Omental fat pad (tissue), 4 donors: ENCODE data around the gene ADCY9. TPM values are rescaled to one million over a fixed set of nuclear protein-coding genes. Genes with fewer than 3 reads are reported as not detected.

Experiments
- ATAC-seq: fragments of 150-250 bp; one replicate; pipeline ENCODE4 v1.9.1; 2016; ENCODE audit warnings: mild to moderate bottlenecking, moderate library complexity; ENCODE audit not compliant: low FRiP score
- DNase-seq: peaks from one replicate; pipeline ENCODE4 v3.0.0-alpha.2; 2019; ENCODE audit warnings: low spot score
- total RNA-seq, 4 donors: library from RNA; depleted of rRNA; stranded (reverse); fragments of >200 nt; gene quantifications; one replicate each; pipeline ENCODE4 v1.1.0, GENCODE V29; 2016
- TF ChIP-seq, protein P1 (sequence below), 3 donors: fragments of 450-650 bp; IDR thresholded peaks; one replicate each; pipeline ENCODE4 v1.5.1; 2016 to 2017; ENCODE audit warnings: antibody characterized with exemption in 3 of 3, mild to moderate bottlenecking in 3 of 3, moderate library complexity in 2 of 3

ADCY9 gene
- total RNA-seq, 4 donors from 2014 or later: 8.5 to 16.6 (median 11.5) TPM

DNA sequence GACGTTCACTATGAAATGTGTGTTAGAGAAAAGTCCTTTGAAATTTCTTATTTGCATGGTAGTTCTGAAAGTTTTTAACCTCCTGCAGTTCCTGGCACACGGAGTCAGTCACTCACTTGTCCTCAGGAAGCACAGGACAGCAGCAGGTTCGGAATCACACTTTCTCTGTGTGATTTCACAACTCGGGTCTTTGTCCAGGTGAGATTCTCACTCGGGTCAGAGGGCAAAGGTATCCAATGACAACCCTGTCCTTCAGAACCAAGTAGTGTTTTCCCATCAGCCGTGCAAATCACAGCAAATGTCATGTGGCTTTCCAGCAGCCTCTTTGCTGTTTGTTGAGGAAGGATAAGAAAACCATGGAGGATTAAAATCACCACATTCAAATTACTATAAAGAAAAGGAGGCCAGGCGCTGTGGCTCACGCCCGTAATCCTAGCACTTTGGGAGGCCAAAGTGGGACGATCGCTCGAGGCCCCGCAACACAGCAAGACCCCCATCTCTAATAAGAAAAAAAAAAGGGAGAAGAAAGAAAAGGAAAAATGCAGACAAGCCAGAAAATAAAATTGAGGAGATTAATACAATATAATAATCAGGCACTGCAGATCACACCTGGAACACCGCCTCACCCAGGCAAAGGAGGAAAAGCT is 22.0 kb downstream of the ADCY9 start:
- ATAC-seq (no peak), DNase-seq (no peak)
- TF ChIP-seq, protein P1, sequence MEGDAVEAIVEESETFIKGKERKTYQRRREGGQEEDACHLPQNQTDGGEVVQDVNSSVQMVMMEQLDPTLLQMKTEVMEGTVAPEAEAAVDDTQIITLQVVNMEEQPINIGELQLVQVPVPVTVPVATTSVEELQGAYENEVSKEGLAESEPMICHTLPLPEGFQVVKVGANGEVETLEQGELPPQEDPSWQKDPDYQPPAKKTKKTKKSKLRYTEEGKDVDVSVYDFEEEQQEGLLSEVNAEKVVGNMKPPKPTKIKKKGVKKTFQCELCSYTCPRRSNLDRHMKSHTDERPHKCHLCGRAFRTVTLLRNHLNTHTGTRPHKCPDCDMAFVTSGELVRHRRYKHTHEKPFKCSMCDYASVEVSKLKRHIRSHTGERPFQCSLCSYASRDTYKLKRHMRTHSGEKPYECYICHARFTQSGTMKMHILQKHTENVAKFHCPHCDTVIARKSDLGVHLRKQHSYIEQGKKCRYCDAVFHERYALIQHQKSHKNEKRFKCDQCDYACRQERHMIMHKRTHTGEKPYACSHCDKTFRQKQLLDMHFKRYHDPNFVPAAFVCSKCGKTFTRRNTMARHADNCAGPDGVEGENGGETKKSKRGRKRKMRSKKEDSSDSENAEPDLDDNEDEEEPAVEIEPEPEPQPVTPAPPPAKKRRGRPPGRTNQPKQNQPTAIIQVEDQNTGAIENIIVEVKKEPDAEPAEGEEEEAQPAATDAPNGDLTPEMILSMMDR (IDR thresholded peaks at IDR 0.05): no peak

DNA sequence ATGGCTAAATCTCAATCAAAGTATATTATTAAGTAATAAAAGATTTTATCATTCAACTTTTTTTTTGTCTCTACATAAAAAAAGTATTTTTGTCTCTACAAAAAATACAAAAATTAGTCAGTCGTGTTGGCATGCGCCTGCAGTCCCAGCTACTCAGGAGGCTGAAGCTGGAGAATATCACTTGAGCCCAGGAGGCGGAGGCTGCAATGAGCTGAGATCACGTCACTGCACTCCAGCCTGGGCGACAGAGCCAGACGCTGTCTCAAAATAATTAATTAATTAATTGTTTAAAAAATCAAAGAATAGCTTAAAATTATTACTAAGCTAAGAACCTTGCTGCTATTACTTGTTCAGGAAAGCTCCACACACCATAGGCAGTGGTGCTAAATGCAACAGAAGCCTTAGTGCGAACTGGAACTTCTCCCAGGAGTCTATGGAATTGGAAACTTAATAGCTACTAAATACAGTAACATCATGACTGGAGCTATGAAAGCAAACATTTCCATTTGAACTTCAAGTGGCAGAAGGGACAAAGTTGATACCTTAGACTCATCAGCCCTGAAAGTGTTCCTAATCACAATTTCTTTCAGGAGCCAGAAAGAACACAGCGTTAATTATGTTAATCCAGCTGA is 22.6 kb downstream of the ADCY9 start:
- TF ChIP-seq, protein P1 (IDR thresholded peaks at IDR 0.05): no peak
- ATAC-seq: no peak
- DNase-seq: no peak

DNA sequence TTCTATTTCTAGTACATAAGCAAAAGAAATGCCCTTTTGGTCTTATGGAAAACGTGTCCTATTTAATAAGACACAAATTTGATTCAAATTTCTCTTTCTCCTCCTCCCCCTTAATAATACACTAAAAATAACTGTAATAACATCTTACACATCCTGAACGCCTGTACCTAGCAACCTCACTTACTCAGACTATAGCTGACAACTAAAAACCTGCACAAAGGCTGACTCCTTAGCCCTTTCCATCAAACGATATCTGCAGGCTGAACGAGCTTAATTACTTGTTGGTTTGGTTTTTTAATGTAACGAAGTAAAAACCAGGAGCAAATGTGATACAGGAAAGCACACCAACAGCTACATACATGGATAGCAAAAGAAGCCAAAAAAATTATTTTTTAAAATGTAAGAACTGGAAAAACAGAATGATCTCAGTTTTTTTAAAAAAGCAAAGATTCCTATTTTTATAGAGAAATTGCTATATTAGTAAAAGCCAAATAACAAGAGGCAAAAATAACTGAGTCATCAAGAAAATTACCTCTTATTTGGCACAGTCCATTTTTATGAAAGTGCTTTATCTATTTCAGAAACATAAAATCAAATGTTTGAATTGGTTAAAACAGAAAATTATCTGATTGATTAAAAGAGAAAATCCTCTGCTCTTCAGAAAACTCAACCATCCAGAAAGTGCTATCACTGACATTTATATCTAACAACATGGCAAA is 23.5 kb downstream of the ADCY9 start:
- no peak for DNase-seq
- TF ChIP-seq, protein P1 (IDR thresholded peaks at IDR 0.05): no peak
- ATAC-seq: no peak

DNA sequence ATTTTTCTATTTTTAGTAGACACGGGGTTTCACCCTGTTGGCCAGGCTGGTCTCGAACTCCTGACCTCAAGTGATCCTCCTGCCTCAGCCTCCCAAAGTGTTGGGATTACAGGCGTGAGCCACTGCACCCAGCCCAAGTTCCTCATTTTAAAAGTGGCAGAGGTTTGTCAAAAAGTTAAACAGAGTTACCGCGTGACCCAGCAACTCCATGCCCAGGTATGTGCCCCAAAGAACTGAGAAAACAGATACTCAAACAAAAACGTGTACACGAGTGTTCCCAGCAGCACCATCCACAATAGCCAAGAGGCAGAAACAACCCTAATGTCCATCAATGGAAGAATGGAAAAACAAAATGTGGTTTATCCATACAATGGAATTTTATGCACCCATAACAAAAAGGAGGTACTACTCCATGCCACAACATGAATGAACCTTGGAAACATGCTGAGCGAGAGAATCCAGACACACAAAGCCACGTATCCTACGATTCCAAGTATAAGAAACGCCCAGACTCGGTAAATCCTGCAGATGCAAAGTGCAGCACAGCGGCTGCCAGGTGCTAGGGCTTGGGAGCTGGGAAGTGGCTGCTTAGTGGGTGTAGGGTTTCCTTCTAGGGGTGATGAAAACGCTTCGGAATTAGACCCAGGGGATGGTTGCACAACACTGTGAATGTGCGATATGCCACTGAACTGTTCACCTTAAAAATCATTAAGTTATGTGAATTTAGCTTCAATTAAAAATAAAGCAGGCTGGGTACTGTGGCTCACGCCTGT is 24.8 kb downstream of the ADCY9 start:
- TF ChIP-seq, protein P1 (IDR thresholded peaks at IDR 0.05): no peak
- no peak for ATAC-seq
- DNase-seq: no peak

DNA sequence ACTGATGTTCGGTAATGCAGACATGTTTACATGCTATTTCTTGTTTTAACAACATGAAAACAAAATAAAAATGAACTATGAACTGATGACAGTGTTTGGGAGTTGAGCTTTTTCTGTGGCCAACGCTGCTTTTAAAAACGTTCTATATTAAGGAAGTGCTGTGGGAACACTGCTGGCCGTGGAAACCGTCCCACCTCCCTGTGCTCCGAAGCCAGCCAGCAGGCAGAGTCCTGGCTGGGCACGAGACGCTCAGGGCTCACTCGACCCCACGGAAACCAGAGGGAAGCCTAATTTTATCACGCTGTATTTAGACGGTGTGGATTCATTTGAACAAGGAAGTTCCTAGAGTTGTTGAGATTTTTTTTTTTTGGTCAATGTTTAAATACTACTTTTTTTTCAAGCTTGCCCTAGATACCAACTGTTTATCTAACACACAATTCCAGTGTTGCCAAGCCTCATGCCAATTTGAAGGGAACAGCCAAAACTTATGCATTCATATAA is 25.8 kb downstream of the ADCY9 start:
- TF ChIP-seq, protein P1 (IDR thresholded peaks at IDR 0.05): no peak
- ATAC-seq (no peak), DNase-seq (no peak)

DNA sequence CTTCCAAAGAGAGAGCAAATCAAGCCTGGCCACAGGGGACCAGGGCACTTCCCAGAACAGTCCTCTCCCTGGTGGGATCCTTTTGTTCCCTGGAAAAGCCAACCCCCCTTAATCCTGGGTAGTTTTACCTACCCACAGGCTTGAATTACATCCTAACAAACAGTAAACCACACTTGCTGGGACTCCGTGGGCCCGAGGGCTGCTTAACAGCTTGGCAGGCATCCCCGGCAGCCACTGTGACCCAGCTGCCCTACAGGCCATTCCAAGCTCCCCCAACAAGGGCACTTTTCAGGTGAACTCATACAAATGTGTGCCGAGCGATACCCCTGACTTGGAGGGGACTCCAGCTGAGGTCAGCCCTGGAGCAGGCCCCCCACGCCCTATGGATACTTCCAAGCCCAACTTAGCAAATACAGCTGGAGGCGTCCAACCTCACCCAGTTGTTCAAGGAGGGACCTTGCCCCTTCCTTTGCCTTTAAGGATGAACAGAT is 26.4 kb downstream of the ADCY9 start:
- DNase-seq (no peak), ATAC-seq (no peak)
- TF ChIP-seq, protein P1 (IDR thresholded peaks at IDR 0.05): no peak
